Right forelimb (tissue), 1 donor: ENCODE results near the gene GMPR.
"Not testable (repeated sequence)": the region's sequence is repeated elsewhere in the genome, so short reads cannot be mapped to it uniquely, and the experiment has no call there.

Source experiments
- DNase-seq: peaks from one replicate; pipeline ENCODE4 v3.0.0-alpha.2; 2018

GMPR gene

DNA sequence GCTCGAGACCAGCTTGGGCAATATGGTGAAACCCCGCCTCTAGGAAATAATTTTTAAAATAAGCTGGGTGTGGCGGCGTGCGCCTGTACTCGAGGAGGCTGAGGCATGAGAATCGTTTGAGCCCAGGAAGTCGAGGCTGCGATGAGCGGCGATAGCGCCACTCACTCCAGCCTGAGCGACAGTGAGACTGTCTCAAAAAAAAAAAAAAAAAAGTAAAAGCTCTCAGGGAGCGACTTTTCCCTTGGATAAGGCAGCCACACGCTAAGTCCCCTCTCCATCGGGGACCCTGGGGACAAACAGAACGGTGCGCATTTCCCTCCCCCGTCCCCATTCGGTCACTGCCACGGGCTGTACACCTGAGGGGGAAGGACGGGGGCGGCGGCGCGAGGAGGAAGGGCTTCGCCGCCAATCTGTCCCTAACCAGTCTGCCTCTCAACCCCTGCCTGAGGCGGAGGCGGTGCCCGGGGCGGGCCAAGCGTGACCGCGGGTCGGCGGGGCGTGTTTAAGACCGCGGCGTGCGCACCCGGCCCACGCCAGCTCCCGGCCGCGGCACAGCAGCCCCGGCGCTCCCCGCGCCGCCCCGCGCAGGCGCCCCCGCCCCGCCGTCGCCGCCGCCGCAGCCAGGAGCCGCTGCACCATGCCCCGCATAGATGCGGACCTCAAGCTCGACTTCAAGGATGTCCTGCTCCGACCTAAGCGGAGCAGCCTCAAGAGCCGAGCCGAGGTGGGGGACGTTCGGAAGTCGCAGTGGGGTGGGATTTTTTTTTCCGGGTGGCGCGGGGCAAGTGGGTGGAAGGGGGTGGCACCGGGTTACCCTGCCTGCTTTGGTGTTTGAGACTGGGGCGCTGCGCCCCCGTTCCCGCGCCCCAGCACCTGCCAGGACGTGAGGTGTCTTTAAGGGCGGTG, at the start of gene GMPR:
GMPR (plus strand) TSS at position 531 of the 906 bp plus-strand sequence; CDS start at position 638, 107 bp downstream.
- DNase-seq = peak; percentile 78

DNA sequence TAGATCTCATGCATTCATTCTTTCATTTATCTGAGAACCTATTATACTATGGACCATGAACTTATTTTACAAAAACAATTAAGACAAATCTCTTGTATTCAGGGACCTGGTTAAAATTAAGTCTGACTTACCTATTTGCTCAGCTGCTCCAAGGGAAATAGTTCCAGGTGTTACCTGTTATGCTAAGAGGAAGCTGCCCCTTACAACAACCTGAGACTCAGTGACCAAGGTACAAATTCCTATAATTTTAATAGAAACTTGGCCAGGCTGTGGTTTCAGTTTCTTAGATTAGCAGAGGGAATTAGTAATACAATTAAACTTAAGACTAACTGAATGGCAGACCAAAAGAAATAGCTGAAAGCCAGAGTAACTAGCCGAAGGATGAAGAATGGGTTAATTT, 48.2 kb upstream of the GMPR start:
- no peak for DNase-seq

DNA sequence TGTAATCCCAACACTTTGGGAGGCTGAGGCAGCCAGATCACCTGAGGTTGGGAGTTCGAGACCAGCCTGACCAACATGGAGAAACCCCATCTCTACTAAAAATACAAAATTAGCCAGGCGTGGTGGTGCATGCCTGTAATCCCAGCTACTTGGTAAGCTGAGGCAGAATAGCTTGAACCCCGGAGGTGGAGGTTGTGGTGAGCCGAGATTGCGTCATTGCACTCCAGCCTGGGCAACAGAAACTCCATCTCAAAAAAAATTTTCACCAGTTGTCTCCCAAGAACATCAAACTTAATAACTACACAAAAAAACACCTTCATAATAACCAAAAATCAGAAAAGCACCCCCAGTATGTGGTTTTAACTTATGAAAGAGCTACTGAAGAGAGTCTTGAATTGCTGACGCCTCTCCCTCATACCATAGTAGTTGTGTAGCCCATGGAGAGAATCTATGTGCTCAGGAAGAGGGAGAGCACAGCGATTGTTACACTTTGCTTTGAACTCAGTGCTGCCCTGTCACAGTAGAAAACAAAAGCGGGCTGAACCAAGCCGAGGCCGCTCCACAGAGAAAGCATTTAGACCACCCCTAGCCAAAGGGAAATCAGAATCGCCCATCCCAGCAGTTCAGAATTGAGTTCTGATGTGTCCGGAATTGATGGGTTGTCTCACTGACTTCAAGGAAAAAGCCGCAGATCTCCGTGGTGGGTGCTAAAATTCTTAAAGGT, 42.0 kb upstream of the GMPR start:
- no peak for DNase-seq

DNA sequence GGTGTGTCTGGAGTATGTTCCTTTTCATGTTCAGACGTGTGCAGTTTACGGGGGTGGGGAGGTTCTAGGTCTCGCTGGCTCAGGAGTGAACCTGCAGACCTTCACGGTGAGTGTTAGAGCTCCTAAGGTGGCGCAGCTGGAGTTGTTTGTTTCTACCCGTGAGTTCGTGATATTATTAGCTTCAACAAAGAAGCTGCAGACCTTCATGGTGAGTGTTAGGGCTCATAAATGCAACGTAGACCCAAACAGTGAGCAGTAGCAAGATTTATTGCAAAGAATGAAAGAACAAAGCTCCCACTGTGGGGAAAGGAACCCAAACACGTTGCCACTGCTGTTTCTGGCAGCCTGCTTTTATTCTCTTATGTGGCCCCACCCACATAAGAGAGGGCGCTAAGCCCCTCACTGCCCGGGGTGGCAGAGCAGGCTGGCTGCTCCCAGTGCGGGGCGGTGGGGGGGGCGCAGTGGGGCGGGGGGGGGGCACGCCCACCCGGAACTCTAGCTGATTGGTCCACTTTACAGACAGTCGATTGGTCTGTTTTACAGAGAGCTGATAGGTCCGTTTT, 41.3 kb upstream of the GMPR start:
- DNase-seq = no peak

DNA sequence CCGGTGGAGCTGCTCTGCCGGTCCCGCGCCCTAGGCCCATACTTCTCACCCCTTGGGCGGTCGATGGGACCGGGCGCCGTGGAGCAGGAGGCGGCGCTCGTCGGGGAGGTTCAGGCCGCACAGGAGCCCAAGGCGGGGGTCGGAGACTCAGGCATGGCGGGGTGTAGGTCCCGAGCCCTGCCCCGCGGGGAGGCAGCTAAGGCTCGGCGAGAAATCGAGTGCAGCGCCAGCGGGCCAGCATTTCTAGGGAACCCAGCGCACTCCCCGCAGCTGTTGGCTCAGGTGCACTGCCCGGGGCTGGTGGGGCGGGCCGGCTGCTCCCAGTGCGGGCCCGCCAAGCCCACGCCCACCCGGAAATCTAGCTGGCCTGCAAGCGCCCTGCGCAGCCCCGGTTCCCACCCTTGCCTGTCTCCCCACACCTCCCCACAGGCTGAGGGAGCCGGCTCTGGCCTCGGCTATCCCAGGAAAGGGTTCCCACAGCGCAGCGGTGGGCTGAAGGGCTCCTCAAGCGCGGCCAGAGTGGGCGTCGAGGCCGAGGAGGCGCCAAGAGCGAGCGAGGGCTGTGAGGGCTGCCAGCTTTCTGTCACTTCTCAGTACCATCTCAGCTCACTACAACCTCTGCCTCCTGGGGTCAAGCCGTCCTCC, 40.2 kb upstream of the GMPR start:
- no peak for DNase-seq

DNA sequence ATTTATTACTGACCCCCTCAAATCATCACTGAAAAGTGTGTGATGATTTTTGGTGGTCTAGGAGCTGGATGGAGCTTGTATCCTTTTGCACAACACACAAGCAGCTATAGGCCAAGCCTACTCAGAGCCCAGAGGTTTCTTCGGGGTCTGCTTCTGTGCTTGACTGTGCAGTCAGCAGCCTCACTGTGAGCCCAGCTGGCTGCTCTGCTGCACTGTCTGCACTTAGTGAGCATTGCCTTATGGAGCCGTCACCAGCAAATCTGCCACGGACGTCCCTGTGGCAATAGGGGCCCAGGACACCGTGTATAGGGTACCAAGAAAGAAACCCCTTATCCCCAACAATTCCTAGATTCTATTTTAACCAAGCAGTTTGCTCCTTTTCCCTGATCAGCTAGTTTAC, 38.6 kb upstream of the GMPR start:
- no peak for DNase-seq

DNA sequence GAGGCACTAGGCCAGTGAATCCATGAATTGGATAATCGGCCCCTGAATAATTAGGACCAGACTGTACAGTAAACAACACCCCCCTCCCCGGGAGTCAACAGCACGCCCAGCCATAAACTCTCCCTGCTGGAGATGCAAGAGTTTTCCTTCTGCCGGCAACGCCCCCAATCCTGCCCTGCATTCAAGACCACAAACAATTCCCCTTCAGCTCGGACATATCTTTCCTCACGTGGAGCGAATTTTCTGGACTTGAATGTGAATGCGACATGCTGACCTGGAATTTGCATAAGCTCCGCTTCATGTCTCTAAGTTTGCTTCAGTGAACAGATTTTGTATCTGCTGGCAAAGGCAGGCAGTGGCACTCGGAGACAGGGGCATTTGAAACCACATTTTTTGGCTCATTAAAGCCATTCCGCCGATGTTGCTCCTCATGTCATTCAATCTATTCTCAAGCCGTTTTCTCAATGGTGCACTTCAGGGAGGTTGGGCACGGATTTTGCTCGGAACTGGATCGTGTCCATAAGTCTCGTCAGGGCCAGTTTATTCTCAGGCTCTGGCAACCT, 38.0 kb upstream of the GMPR start:
- peak; percentile 65 for DNase-seq

DNA sequence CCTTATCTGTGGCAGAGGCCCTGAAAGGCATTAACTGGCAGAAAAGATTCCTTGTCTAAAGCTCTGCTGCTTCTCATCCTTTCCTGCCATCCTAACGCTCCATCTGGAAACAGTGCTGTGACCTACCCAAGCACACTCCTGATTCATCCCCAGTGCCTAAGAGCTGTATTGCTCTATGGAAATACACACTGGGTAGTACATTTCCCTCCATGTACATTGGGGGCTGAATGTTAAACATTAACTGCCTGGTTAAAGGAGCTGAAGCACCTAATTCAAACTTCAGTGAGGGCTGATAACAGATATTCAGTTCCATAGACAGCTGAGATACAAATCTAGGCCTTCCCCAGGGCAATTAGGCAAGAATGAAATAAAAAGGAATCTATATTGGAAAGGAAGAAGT, 36.7 kb upstream of the GMPR start:
- no peak for DNase-seq

DNA sequence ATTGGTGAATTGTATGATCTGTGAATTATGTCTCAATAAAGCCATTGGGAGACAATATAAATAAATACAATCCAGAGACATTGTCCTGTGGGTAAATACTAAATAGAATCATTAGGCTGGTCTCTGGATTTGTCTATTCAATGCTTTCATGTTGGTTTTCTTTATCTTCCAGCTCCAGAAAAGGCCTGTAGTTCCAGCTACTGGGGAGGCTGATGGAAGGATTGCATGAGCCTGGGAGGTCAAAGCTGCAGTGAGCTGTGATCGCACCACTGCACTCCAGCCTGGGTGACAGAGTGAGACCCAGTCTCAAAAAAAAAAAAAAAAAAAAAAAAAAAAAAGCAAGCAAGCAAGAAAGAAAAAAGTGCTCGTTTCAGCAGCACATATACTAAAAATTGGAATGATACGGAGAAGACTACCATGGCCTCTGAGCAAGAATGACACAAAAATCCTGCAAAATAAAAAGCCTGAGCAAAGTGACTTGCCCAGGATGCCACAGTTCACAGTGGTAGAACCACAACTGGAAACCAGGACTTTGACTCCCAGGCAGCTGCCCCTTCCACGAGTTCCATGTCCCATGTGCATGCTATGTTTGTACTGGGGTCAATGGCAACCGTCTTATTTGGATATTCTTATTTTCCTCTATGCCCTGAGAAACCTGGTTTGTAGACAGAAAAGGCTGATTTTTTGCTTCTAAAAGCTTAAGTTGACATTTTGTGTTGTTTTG, 33.6 kb upstream of the GMPR start:
- no peak for DNase-seq

DNA sequence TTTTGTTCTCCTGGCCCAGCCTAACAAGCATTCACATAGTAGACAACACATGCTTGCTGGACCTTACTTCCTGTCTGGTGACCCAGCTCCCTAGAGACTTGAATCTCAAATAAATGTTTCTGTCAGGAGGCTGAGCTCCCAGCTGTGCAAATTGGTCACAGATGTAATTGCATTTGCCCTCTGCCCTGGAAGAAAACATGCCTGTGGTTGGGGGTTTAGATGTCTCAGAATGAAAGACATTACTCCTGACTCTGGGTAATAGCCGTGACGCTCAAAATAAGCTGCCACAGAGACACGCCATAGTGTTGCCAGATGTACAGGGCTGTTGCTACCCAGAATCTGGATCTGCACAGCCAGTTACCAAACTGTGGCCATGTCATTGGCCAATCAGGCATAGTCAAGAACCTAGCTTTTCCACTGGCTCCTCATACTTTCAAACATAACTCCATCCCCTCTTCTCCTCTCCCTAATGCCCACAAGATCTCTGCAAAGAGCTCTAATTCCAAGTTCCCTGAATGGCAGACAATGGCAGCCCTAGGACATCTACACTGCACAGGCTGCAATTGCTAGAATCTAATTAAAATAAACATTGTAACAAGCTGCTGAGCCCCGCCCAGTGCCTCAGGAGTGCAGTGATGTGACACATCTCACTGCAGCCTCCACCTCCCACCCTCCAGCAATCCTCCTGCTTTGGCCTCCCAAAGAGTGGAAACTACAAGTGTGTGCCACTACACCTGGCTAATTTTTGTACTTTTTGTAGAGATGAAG, 32.8 kb upstream of the GMPR start:
- DNase-seq = no peak

DNA sequence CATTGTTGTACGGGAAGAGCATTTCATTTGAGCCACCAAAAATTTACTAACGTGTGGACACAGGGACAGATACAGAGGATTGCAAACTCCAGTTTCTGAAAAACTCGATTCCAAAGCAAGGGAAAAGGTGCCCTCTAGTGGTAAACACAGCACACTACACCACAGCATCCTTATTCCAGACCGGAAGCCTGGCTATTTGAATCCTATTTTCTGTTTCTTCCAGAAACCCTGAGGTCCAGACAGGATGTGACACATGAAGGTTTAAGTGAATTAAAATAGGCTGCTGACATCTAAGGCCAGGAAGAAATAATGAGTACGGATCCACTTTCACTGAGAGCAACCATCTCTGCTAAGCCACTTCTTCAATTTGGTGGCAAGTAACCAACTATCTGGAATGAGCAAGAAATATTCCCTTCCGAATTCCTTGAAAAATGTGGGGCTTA, 31.8 kb upstream of the GMPR start:
- DNase-seq = peak; percentile 69

DNA sequence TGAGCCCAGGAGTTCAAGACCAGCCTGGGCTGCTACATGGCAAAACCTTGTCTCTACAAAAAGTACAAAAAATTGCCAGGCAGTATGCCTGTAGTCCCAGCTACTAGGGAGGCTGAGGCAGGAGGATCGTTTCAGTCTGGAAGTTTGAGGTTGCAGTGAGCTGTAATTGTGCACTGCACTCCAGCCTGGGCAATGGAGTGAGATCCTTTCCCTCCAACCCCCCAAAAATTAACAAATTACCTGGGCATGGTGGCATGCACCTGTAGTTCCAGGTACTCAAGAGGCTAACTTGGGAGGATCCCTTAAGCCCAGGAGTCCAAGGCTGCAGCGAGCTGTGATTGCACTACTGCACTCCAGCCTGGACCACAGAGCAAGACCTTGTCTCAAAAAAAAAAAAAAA, 29.4 kb upstream of the GMPR start:
- DNase-seq = no peak

DNA sequence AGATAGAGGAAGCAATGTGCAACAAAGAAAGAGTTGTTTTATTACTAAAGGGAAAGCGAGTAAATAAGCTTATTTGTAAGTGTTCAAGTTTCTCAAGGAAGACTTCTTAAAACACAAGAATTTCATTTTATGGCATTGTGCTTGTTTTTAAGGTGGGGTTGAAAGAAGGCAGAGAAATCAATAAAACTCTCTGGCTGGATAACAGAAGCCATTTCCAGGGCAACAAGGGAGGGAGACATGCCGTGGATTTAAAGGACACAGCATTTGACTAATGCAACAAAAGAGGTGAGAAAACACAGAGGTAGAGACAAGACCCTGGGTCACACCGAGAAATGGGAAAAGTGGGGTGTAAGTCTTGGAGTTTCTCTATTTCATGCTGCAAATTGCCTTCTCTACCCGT, 28.8 kb upstream of the GMPR start:
- no peak for DNase-seq

DNA sequence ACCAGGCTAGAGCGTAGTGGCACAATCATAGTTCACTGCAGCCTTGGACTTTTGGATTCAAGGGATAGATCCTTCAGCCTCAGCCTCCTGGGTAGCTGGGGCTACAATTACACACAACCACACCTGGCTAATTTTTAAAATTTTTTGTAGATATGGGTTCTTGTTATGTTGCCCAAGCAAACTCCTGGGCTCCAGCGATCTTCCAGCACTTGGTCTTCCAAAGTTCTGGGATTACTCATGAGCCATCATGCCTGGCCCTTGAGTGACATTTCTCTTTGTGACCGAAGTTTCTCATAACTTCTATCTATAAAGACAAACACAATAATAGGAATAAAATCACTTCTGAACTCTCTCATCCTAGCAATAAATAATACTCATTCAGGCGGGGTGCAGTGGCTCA, 26.1 kb upstream of the GMPR start:
- no peak for DNase-seq

DNA sequence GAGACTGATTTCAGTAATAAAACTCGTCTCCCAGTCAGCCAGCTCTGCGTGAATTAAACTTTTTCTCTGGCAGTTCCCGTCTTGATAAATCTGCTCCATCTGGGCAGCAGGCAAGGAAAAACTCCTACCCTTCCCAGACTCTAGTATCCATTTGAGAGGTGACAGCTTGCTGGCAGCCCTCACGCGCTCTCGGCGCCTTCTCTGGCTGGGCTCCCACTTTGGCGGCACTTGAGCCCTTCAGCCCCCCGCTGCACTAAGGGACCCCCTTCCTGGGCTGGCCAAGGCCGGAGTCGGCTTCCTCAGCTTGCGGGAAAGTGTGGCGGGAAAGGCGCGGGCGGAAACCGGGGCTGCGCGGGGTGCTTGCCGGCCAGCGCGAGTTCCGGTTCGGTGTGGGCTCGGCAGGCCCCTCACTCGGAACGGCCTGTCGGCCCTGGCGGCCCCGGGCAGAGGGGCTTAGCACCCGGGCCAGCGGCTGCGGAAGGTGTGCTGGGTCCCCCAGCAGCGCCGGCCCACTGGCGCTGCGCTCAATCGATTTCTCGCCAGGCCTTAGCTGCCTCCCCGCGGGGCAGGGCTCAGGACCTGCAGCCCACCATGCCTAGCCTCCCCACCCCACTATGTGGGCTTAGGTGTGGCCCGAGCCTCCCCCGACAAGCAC, 21.8 kb upstream of the GMPR start:
- DNase-seq = peak; percentile 60

DNA sequence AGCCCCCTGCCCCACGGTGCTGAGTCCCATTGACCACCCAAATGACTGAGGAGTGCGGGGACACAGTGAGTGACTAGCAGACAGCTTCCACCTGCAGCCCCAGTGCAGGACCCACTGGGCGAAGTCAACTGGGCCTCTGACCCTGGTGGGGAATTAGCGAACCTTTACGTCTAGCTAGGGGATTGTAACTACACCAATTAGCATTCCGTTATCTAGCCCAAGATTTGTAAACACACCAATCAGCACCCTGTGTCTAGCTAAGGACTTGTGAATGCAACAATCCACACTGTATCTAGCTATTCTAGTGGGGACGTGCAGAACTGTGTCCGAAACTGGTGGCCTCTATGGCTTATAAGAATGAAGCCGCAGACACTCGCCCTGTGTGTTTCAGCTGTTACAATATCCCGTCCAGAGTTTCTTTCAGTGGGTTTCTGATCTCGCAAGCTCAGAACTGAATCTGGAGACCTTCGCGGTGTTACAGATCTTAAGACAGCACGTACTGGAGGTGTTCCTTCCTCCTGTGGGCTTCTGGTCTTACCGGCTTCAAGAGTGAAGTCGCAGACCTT, 21.1 kb upstream of the GMPR start:
- DNase-seq = no peak

DNA sequence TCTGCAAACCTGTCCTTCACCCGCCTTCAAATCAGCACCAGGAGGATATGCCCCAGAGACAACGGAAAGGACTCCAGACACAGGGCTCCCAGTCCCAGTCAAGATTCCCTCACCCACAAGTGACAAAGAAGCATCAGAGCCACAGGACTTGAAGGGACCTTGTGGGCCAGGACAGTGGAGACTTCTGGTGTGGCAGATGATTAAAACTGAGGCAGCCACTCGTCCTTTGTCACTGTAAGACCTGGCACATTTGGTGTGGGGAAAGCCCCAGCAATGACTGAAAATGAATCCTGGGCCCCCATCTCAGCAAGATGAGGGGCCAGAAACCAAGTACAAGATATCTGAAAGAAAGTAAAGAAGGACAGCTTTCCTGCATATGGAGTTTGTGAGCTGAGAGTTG, 15.6 kb upstream of the GMPR start:
- no peak for DNase-seq

DNA sequence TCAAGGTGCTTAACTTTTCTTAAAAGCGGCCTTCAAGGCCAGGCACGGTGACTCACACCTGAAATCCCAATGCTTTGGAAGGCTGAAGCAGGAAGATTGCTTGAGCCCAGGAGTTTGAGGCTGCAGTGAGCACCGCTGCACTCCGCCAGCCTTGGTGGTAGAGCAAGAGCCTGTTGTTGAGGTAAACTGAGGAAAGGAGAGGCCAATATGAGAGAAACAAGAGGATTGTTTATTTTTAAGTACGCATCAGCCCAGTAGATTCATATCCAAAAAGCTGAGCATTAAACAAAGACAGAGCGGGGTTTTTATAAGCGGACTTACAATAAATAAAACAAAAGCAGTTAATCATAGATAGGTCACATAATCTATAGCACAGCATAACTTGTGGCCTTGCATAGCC, 15.0 kb upstream of the GMPR start:
- no peak for DNase-seq

DNA sequence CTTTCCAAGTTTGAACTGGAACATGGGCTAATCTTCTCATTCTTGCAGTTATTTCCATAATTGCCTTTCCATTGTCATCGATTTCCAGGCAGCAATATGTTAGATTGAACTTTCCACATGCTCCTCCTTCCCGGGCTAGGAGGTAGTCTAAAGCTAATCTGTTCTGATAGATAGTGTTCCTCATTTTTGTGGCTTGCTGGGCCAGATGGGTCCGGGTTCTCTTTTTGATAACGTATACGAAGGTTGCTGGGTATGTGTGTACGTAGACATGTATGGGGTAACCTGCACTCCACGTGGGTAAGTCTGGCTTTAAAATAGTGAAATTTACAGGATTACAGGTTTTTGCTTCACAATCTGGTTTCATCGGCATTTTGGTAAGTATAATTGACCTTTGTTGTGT, 14.0 kb upstream of the GMPR start:
- DNase-seq = no peak

DNA sequence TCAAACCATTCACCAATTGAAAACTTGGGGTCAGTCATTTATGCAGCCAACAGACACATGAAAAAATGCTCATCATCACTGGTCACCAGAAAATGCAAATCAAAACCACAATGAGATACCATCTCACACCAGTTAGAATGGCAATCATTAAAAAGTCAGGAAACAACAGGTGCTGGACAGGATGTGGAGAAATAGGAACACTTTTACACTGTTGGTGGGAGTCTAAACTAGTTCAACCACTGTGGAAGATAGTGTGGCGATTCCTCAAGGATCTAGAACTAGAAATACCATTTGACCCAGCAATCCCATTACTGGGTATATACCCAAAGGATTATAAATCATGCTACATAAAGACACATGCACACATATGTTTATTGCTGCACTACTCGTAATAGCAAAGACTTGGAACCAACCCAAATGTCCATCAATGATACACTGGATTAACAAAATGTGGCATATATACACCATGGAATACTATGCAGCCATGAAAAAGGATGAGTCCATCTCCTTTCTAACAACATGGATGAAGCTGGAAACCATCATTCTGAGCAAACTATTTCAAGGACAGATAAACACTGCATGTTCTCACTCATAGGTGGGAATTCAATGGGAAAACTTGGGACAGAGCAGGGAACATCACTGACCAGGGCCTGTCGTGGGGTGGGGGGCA, 13.2 kb upstream of the GMPR start:
- DNase-seq = not testable (repeated sequence)
